ENCODE measurements around the gene PTPRN2. TPM values are rescaled to one million over a fixed set of nuclear protein-coding genes. Genes with fewer than 3 reads are reported as not detected.

PTPRN2 gene
- total RNA-seq, 1 donor from 2014 or later: 2.4 TPM

DNA sequence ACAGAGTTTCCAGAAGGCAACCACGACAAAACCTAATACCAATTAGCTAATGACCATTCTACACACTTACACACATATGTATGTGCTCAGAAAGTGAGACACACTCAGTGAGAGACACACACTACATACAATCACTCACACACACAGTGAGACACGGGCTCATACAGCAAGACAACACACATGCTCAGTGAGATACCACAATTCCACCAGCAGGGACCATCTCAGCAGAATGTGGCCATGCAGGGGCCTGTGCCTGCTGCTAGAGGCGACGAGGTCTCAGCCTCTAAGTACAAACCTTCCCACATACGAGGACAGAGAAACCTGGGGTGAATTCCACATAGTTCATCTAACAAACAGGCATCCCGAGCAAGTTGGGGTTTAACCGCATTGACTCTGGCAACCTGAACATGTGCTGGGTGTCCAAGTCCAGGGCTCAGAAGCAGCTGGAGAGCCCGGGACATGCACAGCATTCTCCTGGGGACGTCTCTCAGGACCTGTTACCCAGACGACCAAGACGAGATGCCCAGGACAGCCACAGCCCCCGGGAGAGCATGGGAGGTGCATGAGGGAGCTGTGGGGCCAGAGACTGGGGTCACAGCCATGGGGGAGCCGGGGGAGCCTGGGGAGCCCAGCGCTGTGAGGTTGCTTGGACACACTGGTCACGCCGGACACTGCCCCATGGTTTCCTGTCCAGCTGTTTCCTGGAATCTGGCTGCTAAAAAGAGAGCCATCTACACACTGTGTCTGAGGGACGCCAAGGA, 523.6 kb downstream of the PTPRN2 start:
- no peak overlapping the region for H3K4me3 ChIP-seq (ENCODE audit: low read depth, low read length)
- H3K27me3 ChIP-seq (ENCODE audit: control insufficient read depth, insufficient read depth, low read length): no peaks in the 10 kb centered on the region
- TF ChIP-seq, protein P1, sequence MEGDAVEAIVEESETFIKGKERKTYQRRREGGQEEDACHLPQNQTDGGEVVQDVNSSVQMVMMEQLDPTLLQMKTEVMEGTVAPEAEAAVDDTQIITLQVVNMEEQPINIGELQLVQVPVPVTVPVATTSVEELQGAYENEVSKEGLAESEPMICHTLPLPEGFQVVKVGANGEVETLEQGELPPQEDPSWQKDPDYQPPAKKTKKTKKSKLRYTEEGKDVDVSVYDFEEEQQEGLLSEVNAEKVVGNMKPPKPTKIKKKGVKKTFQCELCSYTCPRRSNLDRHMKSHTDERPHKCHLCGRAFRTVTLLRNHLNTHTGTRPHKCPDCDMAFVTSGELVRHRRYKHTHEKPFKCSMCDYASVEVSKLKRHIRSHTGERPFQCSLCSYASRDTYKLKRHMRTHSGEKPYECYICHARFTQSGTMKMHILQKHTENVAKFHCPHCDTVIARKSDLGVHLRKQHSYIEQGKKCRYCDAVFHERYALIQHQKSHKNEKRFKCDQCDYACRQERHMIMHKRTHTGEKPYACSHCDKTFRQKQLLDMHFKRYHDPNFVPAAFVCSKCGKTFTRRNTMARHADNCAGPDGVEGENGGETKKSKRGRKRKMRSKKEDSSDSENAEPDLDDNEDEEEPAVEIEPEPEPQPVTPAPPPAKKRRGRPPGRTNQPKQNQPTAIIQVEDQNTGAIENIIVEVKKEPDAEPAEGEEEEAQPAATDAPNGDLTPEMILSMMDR (IDR thresholded peaks at IDR 0.05; ENCODE audit: insufficient read depth, low read length, poor library complexity, severe bottlenecking): no peak
- H3K36me3 ChIP-seq (ENCODE audit: control insufficient read depth, insufficient read depth, low read length): no peaks in the 10 kb centered on the region
- DNase-seq (ENCODE audit: low read depth): no peak

DNA sequence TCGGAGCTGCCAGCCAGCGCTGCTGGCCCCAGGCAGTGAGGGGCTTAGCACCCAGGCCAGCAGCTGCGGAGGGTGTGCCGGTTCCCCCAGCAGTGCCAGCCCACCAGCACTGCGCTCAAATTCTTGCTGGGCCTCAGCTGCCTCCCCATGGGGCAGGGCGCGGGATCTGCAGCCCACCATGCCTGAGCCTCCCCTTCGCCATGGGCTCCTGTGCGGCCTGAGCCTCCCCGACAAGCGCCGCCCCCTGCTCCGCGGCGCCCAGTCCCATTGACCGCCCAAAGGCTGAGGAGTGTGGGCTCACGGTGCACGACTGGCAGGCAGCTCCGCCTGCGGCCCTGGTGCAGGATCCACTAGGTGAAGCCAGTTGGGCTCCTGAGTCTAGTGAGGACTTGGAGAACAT, 525.0 kb downstream of the PTPRN2 start:
- Histone ChIP-seq H3K27me3 (ENCODE audit: control insufficient read depth, insufficient read depth, low read length) (no peaks in the 10 kb centered on the region), H3K4me3 (ENCODE audit: low read depth, low read length) (no peak overlapping the region), H3K36me3 (ENCODE audit: control insufficient read depth, insufficient read depth, low read length) (no peaks in the 10 kb centered on the region)
- TF ChIP-seq, protein P1 (IDR thresholded peaks at IDR 0.05; ENCODE audit: insufficient read depth, low read length, poor library complexity, severe bottlenecking): no peak
- DNase-seq (ENCODE audit: low read depth): no peak

DNA sequence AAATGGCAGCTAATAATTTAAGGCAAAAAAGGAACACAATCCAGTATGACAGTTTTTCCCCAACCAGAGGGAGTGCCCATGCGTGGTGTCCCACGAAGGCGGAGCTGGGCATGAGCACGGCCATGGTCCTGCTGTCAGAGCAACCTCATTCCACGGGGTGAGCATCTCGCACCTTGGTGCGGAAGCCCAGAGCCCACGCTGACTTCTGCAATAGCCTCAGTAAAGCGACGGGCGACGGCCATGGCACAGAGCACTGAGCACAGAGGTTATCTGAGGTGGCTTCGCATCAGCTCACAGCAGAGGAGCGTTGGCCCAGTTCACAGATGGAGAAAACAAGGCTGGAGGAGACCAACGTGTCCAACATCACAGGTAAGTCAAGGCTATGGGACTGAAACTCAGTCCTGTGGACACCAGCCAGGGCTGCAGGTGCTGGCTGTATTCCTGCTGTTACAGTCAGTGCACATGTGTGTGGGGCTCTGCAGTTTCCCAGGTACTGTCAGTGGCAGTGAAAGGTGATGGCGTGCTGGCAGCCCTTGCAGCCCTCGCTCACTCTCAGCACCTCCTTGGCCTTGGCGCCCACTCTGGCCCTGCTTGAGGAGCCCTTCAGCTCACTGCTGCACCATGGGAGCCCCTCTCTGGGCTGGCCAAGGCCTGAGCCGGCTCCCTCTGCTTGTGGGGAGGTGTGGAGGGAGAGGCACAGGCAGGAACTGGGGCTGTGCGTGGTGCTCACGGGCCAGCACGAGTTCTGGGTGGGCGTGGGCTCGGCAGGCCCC, 525.6 kb downstream of the PTPRN2 start:
- no peak for DNase-seq (ENCODE audit: low read depth)
- H3K36me3 ChIP-seq (ENCODE audit: control insufficient read depth, insufficient read depth, low read length): no peaks in the 10 kb centered on the region
- TF ChIP-seq, protein P1 (IDR thresholded peaks at IDR 0.05; ENCODE audit: insufficient read depth, low read length, poor library complexity, severe bottlenecking): no peak
- H3K4me3 ChIP-seq (ENCODE audit: low read depth, low read length): no peak overlapping the region
- H3K27me3 ChIP-seq (ENCODE audit: control insufficient read depth, insufficient read depth, low read length): no peaks in the 10 kb centered on the region

DNA sequence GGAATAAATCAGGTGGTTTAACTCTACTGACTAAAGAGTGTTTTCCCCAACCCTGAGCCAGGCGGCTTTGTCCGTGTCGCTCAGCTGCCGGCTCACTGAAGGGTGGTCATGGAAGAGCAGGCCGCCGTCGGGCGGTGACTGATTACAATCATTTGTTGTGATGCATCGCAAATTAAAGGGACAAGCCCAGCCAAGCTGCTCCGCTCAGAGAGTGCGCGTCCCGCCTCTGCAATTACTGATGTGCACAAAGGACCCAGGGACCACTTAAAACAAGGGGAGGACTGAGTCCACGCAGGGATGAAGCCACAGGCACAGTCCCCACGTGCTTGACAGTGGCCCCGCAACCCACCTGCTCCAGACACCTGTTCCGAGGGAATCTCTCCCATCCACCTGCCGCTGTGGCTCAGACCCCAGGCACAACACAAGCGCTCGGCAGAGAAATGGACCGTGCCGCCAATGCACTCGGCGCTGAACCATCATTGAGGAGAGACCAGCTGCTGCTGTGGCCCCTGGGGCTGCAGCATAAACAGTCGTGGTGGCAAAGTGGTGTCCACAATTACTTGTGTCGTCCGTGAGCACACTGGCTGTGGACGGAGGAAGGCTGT, 526.5 kb downstream of the PTPRN2 start:
- H3K4me3 ChIP-seq (ENCODE audit: low read depth, low read length): no peak overlapping the region
- no peaks in the 10 kb centered on the region for H3K27me3 ChIP-seq (ENCODE audit: control insufficient read depth, insufficient read depth, low read length)
- TF ChIP-seq, protein P1 (IDR thresholded peaks at IDR 0.05; ENCODE audit: insufficient read depth, low read length, poor library complexity, severe bottlenecking): no peak
- H3K36me3 ChIP-seq (ENCODE audit: control insufficient read depth, insufficient read depth, low read length): no peaks in the 10 kb centered on the region
- no peak for DNase-seq (ENCODE audit: low read depth)

DNA sequence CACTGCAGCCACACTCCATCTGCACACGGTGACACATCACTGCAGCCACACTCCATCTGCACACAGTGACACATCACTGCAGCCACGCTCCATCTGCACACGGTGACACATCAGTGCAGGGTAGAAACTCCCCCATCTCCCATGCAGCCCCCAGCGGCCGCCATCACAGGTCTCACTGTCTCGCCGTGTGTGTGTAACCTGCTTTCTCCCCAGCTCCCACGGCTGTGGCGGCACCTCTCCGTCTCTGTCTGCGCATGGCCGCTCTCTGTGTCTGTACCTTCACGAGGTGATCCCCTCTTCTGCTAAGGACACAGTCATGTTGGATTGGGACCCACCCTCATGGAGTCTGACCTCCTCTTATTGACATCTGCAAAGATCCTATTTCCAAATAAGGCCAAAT, 527.4 kb downstream of the PTPRN2 start:
- Histone ChIP-seq H3K4me3 (ENCODE audit: low read depth, low read length) (no peak overlapping the region), H3K27me3 (ENCODE audit: control insufficient read depth, insufficient read depth, low read length) (no peaks in the 10 kb centered on the region), H3K36me3 (ENCODE audit: control insufficient read depth, insufficient read depth, low read length) (no peaks in the 10 kb centered on the region)
- TF ChIP-seq, protein P1 (IDR thresholded peaks at IDR 0.05; ENCODE audit: insufficient read depth, low read length, poor library complexity, severe bottlenecking): no peak
- no peak for DNase-seq (ENCODE audit: low read depth)

Data from kidney epithelial cell (primary cell).